GM10266 (cell line): ENCODE measurements around the gene VTI1A.

ENCODE experiments used
- DNase-seq: peaks from one replicate; pipeline ENCODE4 v3.0.0; 2012; ENCODE audit errors: extremely low spot score
- CTCF ChIP-seq: IDR thresholded peaks from 2 replicates; pipeline ENCODE4 v1.5.1; 2012; ENCODE audit warnings: mild to moderate bottlenecking, low read depth; ENCODE audit not compliant: control insufficient read depth, insufficient read depth; ENCODE audit errors: missing control alignments

VTI1A gene

GRCh38 chr10:112773783-112774182 lies 326.8 kb downstream of the VTI1A start:
- TF ChIP-seq CTCF, result no peak
- no peak for DNase-seq

GRCh38 chr10:112774210-112774609 lies 327.2 kb downstream of the VTI1A start:
- no peak for TF ChIP-seq CTCF
- no peak for DNase-seq

GRCh38 chr10:112774798-112775197 lies 327.8 kb downstream of the VTI1A start:
- no peak for TF ChIP-seq CTCF

GRCh38 chr10:112775381-112775780 lies 328.4 kb downstream of the VTI1A start:
- DNase-seq, result no peak

More at GRCh38 chr10:112774798-112775197, 327.8 kb downstream of the VTI1A start:
- no peak for DNase-seq

GRCh38 chr10:112775892-112776674 lies 329.1 kb downstream of the VTI1A start:
- no peak for TF ChIP-seq CTCF
- DNase-seq, result no peak

More at GRCh38 chr10:112775381-112775780, 328.4 kb downstream of the VTI1A start:
- no peak for TF ChIP-seq CTCF

- DNase-seq, result no peak
- no peak for TF ChIP-seq CTCF
These were observed 331.6 kb downstream of the VTI1A start for GRCh38 chr10:112778579-112778978.

GRCh38 chr10:112779025-112779770 lies 332.2 kb downstream of the VTI1A start:
- TF ChIP-seq CTCF, result no peak
- DNase-seq, result no peak
